OCI-LY7 (cell line): Measurements from ENCODE around the gene RNF111.

Experiments
- EZH2phosphoT487 ChIP-seq: fragments of 200-600 bp; sonication (generic); IDR thresholded peaks from 2 replicates; pipeline ENCODE4 v1.6.1; 2018; ENCODE audit warnings: low read depth, borderline replicate concordance, mild to moderate bottlenecking, mixed run types, antibody characterized with exemption, low read length, moderate library complexity, mixed read lengths
- TF ChIP-seq, protein P1 (sequence below): fragments of 200-600 bp; sonication (generic); conservative IDR thresholded peaks from 2 replicates; pipeline ENCODE4 v1.5.1; 2014; ENCODE audit warnings: mild to moderate bottlenecking, antibody characterized with exemption, low read length, moderate library complexity, mixed read lengths

DNA sequence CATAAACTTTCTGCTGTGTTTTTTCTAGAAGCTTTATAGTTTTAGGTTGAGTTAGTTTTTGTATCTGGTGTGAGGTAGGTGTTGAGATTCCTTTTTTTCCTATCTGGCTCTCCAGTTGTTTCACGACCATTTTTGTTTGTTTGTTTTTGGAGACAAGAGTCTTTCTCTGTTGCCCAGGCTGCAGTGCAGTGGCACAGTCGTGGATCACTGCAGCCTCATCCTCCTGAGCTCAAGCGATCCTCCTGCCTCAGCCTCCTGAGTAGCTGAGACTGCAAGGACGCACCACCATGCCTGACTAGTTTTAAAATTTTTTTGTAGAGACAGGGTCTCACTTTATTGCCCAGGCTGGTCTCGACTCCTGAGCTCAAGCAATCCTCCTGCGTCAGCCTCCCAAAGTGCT is 20.6 kb downstream of the RNF111 start:
- TF ChIP-seq, protein P1, sequence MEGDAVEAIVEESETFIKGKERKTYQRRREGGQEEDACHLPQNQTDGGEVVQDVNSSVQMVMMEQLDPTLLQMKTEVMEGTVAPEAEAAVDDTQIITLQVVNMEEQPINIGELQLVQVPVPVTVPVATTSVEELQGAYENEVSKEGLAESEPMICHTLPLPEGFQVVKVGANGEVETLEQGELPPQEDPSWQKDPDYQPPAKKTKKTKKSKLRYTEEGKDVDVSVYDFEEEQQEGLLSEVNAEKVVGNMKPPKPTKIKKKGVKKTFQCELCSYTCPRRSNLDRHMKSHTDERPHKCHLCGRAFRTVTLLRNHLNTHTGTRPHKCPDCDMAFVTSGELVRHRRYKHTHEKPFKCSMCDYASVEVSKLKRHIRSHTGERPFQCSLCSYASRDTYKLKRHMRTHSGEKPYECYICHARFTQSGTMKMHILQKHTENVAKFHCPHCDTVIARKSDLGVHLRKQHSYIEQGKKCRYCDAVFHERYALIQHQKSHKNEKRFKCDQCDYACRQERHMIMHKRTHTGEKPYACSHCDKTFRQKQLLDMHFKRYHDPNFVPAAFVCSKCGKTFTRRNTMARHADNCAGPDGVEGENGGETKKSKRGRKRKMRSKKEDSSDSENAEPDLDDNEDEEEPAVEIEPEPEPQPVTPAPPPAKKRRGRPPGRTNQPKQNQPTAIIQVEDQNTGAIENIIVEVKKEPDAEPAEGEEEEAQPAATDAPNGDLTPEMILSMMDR: no peak
- TF ChIP-seq EZH2phosphoT487: no peak
